DND-41 (cell line): ENCODE measurements around the gene MAPRE2.

ENCODE experiments used
- ATAC-seq: fragments of 200-7000 bp; cut with Tn5 transposase; 3 replicates; pipeline ENCODE4 v1.9.1; 2021; ENCODE audit warnings: low read depth; ENCODE audit not compliant: insufficient read depth
- DNase-seq: peaks from one replicate; pipeline ENCODE4 v3.0.0-alpha.2; 2020
- H2AFZ ChIP-seq: 2 replicates; pipeline ENCODE4 v1.6.0; 2012; ENCODE audit warnings: low read depth, low read length
- H3K27ac ChIP-seq: 2 replicates; pipeline ENCODE4 v1.5.1; 2012; ENCODE audit warnings: low read length, inconsistent platforms
- H3K27me3 ChIP-seq: fragments of 200-600 bp; sonication (generic); 2 replicates; pipeline ENCODE4 v1.6.0; 2012; ENCODE audit warnings: low read length, mild to moderate bottlenecking, inconsistent platforms; ENCODE audit not compliant: insufficient read depth, poor library complexity
- H3K36me3 ChIP-seq: 2 replicates; pipeline ENCODE4 v1.5.1; 2012; ENCODE audit warnings: low read length, inconsistent platforms; ENCODE audit not compliant: insufficient read depth
- H3K4me1 ChIP-seq: 2 replicates; pipeline ENCODE4 v1.5.1; 2012; ENCODE audit warnings: mild to moderate bottlenecking, low read length; ENCODE audit not compliant: insufficient read depth
- H3K4me2 ChIP-seq: 2 replicates; pipeline ENCODE4 v1.6.0; 2012; ENCODE audit warnings: mild to moderate bottlenecking, moderate library complexity, low read length, inconsistent platforms; ENCODE audit not compliant: insufficient read depth
- H3K4me3 ChIP-seq, 2 experiments: fragments of 200-600 bp in 1 of 2; shearing (Covaris generic) in 1 of 2; 2 replicates each; pipeline ENCODE4 v1.5.1; 2012 to 2016; ENCODE audit warnings: inconsistent platforms in 2 of 2, low read length in 2 of 2, mild to moderate bottlenecking in 2 of 2, low read depth in 1 of 2, moderate library complexity in 1 of 2
- H3K79me2 ChIP-seq: 2 replicates; pipeline ENCODE4 v1.6.0; 2012; ENCODE audit warnings: low read length, inconsistent platforms; ENCODE audit not compliant: insufficient read depth
- H3K9ac ChIP-seq: 2 replicates; pipeline ENCODE4 v1.6.0; 2012; ENCODE audit warnings: low read depth, mild to moderate bottlenecking, inconsistent platforms, low read length, moderate library complexity
- H3K9me3 ChIP-seq: 2 replicates; pipeline ENCODE4 v1.5.1; 2012; ENCODE audit warnings: low read length, moderate library complexity, mild to moderate bottlenecking, inconsistent platforms; ENCODE audit not compliant: insufficient read depth, severe bottlenecking
- H4K20me1 ChIP-seq: 2 replicates; pipeline ENCODE4 v1.6.0; 2012; ENCODE audit warnings: low read length; ENCODE audit not compliant: insufficient read depth
- EZH2 ChIP-seq: IDR thresholded peaks from 3 replicates; pipeline ENCODE4 v1.6.1; 2012; ENCODE audit warnings: borderline replicate concordance, low read depth, mild to moderate bottlenecking, moderate library complexity, low read length, inconsistent platforms; ENCODE audit not compliant: severe bottlenecking
- TF ChIP-seq, protein P1 (sequence below): IDR thresholded peaks from 2 replicates; pipeline ENCODE4 v1.5.1; 2012; ENCODE audit warnings: borderline replicate concordance, low read length, moderate library complexity, mild to moderate bottlenecking; ENCODE audit not compliant: poor library complexity, severe bottlenecking; ENCODE audit errors: extremely low read depth

The MAPRE2 gene

DNA sequence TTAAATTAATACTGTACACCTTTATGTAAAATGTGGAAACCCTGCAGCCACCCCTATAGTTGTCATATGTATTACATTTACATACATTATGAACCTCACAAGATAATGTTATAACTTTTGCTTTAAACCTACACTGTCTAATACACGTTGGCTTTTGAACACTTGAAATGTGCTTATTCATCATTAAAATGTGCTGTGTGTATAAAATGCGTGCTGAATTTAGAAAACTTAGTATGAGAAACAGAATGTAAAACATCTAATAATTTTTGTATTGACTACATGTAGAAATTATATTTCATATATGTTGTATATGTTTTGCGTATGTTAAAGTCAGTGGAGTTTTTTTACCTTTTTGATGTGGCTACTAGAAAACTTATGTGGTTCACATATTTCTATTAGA is 68.8 kb downstream of the MAPRE2 start:
- Histone ChIP-seq H3K9me3 (no peaks in the 10 kb centered on the region), H3K79me2 (peaks cover 13% of the 10 kb centered on the region), H3K4me3 (no peak overlapping the region), H3K4me1 (no peaks in the 10 kb centered on the region), H2AFZ (no peak overlapping the region), H3K9ac (no peak overlapping the region), H3K27me3 (no peaks in the 10 kb centered on the region), H4K20me1 (no peaks in the 10 kb centered on the region), H3K27ac (no peak overlapping the region), H3K36me3 (0 out of 2 replicates have a peak, but pooled peaks cover 10% of the 10 kb centered on the region), H3K4me2 (no peak overlapping the region)
- ATAC-seq (no peak), DNase-seq (no peak)
- no peak for TF ChIP-seq EZH2
- TF ChIP-seq, protein P1, sequence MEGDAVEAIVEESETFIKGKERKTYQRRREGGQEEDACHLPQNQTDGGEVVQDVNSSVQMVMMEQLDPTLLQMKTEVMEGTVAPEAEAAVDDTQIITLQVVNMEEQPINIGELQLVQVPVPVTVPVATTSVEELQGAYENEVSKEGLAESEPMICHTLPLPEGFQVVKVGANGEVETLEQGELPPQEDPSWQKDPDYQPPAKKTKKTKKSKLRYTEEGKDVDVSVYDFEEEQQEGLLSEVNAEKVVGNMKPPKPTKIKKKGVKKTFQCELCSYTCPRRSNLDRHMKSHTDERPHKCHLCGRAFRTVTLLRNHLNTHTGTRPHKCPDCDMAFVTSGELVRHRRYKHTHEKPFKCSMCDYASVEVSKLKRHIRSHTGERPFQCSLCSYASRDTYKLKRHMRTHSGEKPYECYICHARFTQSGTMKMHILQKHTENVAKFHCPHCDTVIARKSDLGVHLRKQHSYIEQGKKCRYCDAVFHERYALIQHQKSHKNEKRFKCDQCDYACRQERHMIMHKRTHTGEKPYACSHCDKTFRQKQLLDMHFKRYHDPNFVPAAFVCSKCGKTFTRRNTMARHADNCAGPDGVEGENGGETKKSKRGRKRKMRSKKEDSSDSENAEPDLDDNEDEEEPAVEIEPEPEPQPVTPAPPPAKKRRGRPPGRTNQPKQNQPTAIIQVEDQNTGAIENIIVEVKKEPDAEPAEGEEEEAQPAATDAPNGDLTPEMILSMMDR = no peak

DNA sequence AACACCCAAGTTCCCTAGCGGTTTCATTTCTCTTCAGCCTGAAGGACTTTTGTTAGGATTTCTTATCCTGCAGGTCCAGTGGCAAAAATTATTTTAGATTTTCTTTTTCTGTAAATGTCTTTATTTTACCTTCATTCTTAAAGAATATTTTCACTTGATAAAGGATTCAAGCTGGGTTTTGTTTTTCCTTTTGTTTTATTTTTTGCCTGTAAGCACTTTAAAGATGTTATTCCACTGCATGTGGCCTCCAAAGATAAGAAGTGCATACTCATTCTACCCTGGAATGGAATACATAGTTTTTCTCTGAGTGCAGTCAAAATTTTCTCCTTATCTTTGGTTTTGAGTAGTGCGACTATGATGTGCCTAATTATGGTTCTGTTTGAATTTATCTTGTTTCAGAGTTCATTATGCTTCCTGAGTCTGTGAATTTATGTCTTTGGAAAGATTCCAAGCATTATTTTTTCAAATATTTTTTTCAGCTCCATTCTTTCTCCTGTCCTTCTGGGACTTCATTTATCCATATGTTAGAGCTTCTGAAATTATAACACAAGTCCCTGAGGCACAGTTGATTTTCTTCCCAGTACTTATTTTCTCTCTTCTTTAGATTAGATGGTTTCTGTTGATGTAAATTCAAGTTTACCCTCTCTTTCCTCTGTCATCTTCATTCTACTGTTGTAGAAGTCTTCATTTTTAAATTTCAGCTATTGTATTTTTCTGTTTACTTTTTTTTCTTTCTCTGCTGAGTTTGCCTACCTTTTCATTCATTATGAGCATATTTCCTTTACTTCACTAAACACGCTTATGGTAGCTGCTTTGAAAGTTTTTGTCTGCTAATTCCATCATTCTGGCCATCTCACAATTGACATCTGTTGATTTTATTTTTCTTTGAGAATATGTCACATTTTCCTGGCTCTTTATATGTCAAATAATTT is 69.6 kb downstream of the MAPRE2 start:
- H3K79me2 ChIP-seq = peaks cover 13% of the 10 kb centered on the region
- no peak for DNase-seq
- H3K4me1 ChIP-seq = no peaks in the 10 kb centered on the region
- H3K9ac ChIP-seq = no peak overlapping the region
- no peaks in the 10 kb centered on the region for H3K27me3 ChIP-seq
- H3K4me3 ChIP-seq = no peak overlapping the region
- no peak overlapping the region for H3K27ac ChIP-seq
- H3K36me3 ChIP-seq = 0 out of 2 replicates have a peak, but pooled peaks cover 10% of the 10 kb centered on the region
- H3K4me2 ChIP-seq = no peak overlapping the region
- no peaks in the 10 kb centered on the region for H3K9me3 ChIP-seq
- no peak overlapping the region for H2AFZ ChIP-seq
- no peak for ATAC-seq
- TF ChIP-seq, protein P1 = no peak
- TF ChIP-seq EZH2 = no peak
- no peaks in the 10 kb centered on the region for H4K20me1 ChIP-seq

DNA sequence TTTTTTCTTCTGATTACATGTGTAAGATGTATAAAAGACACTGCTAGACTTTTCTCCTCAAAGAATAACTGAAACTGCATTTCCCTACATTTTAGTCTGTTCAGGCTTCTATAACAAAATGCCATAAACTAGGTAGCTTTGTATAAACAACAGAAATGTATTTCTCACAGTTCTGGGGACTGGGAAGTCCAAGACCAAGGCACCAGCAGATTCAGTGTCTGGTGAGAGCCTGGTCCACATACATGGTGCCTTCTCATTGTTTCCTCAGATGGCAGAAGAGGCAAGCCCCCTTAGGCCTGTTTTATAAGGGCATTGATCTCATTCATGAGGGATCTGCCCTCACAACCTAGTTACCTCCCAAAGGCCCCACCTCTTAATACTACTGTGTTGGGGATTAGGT is 71.5 kb downstream of the MAPRE2 start:
- no peak for ATAC-seq
- Histone ChIP-seq H3K27me3 (no peaks in the 10 kb centered on the region), H3K4me2 (no peak overlapping the region), H3K4me1 (0 out of 2 replicates have a peak, but pooled peaks cover 3% of the 10 kb centered on the region), H3K9me3 (no peaks in the 10 kb centered on the region), H3K79me2 (peaks cover 15% of the 10 kb centered on the region), H3K4me3 (no peak overlapping the region), H4K20me1 (no peaks in the 10 kb centered on the region), H3K27ac (no peak overlapping the region), H3K9ac (no peak overlapping the region), H2AFZ (no peak overlapping the region), H3K36me3 (0 out of 2 replicates have a peak, but pooled peaks cover 4% of the 10 kb centered on the region)
- no peak for DNase-seq
- TF ChIP-seq, protein P1 = no peak
- no peak for TF ChIP-seq EZH2
